Measurements from ENCODE around the gene PABPN1L.

Gene PABPN1L

GRCh38 chr16:88840600-88841215, 25.8 kb downstream of the PABPN1L start:
- TF ChIP-seq, protein P1, sequence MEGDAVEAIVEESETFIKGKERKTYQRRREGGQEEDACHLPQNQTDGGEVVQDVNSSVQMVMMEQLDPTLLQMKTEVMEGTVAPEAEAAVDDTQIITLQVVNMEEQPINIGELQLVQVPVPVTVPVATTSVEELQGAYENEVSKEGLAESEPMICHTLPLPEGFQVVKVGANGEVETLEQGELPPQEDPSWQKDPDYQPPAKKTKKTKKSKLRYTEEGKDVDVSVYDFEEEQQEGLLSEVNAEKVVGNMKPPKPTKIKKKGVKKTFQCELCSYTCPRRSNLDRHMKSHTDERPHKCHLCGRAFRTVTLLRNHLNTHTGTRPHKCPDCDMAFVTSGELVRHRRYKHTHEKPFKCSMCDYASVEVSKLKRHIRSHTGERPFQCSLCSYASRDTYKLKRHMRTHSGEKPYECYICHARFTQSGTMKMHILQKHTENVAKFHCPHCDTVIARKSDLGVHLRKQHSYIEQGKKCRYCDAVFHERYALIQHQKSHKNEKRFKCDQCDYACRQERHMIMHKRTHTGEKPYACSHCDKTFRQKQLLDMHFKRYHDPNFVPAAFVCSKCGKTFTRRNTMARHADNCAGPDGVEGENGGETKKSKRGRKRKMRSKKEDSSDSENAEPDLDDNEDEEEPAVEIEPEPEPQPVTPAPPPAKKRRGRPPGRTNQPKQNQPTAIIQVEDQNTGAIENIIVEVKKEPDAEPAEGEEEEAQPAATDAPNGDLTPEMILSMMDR (conservative IDR thresholded peaks at IDR 0.05; ENCODE audit: low read length) = no peak
- H3K4me3 ChIP-seq (ENCODE audit: low read length) = no peak overlapping the region
- DNase-seq (ENCODE audit: low read depth) = no peak

DNA sequence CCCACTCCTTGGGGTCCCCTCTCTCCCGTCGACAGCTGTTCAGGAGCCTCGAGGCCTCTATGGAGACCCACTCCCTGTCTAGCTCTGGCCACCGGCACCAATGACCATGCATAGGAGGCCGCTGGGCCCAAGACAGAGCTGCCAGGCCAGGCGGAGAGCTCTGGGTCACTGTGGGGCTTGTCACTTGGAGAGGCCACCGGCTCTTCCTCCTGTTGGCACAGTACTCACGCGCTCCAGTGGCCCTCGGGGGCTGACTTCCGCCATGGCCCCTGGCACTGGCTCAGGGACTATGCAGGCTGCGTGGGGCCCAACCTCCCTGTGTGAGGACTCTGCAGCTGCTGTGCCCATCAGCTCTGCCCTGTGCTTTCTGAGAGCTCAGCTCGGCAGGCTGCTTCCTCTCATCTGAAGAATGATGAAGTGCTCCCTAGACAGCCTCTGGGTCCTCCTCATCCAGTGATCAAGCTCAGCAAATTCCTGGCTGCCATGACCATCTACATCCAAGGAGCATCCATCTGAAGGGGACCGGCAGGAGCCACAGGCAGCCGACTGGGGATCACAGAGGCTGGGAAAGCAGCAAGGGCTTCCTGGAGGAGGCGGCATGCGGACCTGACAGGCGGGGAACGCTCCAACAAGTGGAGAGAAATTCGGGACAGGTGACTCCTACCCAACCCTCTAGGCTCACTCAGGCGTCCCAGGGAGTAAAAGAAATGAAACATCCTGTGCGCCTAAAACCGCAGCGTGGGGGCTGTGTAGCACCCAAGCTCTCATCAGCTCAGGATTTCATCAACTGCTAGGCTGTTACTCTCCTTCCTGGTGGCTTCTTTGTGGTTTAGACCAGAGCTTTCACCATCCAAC, 26.5 kb downstream of the PABPN1L start:
- TF ChIP-seq, protein P1 (conservative IDR thresholded peaks at IDR 0.05; ENCODE audit: low read length) = no peak
- H3K4me3 ChIP-seq (ENCODE audit: low read length) = no peak overlapping the region
- DNase-seq (ENCODE audit: low read depth) = no peak

- TF ChIP-seq, protein P1 (conservative IDR thresholded peaks at IDR 0.05; ENCODE audit: low read length) = no peak
- H3K4me3 ChIP-seq (ENCODE audit: low read length) = no peak overlapping the region
- DNase-seq (ENCODE audit: low read depth) = no peak
These were observed 27.4 kb downstream of the PABPN1L start for GRCh38 chr16:88839026-88839529.

- no peak overlapping the region for H3K4me3 ChIP-seq (ENCODE audit: low read length)
- DNase-seq (ENCODE audit: low read depth) = no peak
- TF ChIP-seq, protein P1 (conservative IDR thresholded peaks at IDR 0.05; ENCODE audit: low read length) = no peak
These were observed 27.9 kb downstream of the PABPN1L start for GRCh38 chr16:88838566-88838965.

DNA sequence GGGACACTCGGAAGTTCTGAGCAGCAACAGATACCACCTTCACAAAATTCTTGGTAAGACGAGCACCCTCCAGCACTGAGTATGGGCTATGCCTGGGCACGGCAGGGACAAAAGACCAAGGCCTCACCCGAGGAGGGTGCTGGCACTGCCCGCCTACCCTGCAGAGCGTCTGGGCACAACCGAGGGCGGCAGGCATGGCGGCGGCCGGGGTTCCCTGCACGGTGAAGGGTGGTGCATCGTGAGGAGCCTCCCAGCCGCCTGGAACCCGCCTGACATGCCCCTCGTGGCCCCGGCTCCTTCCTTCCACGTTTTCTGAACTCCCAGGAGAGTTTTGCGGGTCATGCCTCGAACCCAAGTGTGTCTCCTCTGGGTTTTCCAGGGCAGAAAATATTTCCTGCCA, 28.7 kb downstream of the PABPN1L start:
- no peak for DNase-seq (ENCODE audit: low read depth)
- TF ChIP-seq, protein P1 (conservative IDR thresholded peaks at IDR 0.05; ENCODE audit: low read length) = no peak
- H3K4me3 ChIP-seq (ENCODE audit: low read length) = no peak overlapping the region

GRCh38 chr16:88836791-88837190, 29.7 kb downstream of the PABPN1L start:
- no peak for DNase-seq (ENCODE audit: low read depth)
- TF ChIP-seq, protein P1 (conservative IDR thresholded peaks at IDR 0.05; ENCODE audit: low read length) = no peak
- no peak overlapping the region for H3K4me3 ChIP-seq (ENCODE audit: low read length)
